GM19452 (cell line): ENCODE data around the gene FBXL7.

ENCODE experiments used
- ATAC-seq: cut with Tn5 transposase; IDR thresholded peaks from one replicate; pipeline ENCODE4 v1.9.1; 2021; ENCODE audit not compliant: unreplicated experiment

FBXL7 gene

GRCh38 chr5:15796557-15796956, 296.6 kb downstream of the FBXL7 start:
- ATAC-seq, result no peak

GRCh38 chr5:15797116-15797515, 297.1 kb downstream of the FBXL7 start:
- no peak for ATAC-seq

DNA sequence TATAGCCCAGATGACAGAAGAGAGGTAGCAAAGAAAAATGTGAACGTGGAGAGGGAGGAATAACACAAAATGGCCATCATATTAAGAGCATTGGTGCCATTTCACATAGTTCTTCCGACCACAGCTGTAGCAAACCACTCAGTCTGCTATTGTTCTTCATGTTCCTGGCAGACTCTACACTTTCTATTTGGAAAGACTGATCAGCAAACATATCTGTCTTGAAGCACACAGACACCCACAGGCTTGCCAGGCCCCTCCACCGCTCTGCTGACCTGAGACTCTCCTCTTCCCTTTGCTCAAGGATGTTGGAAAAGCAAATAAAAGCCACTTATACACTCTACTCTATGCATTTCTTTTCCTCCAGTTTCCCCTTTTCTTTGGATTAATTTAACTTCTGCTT, 298.0 kb downstream of the FBXL7 start:
- no peak for ATAC-seq

DNA sequence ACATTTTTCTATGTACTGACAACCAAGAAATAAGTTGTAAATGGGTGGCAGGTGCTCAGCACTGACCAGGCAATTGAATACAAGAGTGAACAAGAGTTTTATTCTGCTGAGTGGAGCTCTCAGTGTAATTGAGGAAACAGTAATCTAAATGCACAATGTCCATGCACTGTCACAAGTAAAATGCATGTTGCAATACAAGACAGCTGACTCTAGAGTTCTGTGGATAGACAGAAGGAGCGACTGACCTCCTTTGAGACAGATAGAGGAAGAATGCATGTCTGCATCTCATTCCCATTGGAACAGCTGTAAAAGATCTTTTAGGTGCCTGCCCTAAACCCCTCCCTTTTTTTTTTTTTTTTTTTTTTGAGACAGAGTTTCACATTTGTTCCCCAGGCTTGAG, 299.0 kb downstream of the FBXL7 start:
- ATAC-seq, result no peak

- ATAC-seq, result no peak
These were observed 299.6 kb downstream of the FBXL7 start for GRCh38 chr5:15799612-15800011.

- ATAC-seq, result no peak
These were observed 303.3 kb downstream of the FBXL7 start for GRCh38 chr5:15803280-15803679.

GRCh38 chr5:15806613-15807012, 306.6 kb downstream of the FBXL7 start:
- no peak for ATAC-seq

DNA sequence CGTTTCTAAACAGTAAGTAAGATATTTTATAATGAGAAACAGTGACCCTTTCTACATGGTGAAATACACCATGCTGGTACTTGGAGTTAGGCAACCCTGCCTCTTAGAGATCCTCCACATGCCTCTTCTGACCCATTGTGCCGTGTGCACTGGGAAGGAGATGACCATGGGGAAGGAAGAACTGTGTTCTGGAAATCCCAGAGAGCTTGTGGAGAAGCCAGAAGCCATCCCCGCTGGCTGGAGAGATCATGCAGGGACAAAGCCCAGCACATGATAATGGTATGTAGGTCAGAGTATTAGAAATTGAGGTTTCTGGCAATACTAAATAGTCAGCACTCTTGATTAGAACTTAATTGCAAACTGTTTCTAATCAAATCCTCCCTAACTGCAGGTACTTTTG, 307.3 kb downstream of the FBXL7 start:
- no peak for ATAC-seq

- ATAC-seq, result no peak
These were observed 307.9 kb downstream of the FBXL7 start for GRCh38 chr5:15807871-15808270.

DNA sequence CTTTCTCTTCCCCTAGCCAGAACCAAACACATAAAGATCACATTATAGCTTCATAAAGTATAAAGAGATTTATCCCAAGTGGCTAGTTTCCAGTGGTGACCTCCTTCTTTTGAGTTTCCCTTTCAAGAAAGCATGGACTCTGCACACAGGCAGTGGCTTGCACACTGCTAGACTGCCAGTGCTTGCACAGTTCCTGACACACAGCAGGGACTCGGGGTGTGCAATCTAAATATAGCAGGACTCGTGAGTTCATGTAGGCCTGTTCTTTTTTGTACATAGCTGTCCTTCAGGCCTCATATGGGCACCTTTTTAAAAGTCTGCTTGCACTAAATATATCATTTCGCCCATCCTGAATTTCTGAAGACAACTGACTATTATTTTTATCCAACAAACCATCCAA, 308.6 kb downstream of the FBXL7 start:
- no peak for ATAC-seq

DNA sequence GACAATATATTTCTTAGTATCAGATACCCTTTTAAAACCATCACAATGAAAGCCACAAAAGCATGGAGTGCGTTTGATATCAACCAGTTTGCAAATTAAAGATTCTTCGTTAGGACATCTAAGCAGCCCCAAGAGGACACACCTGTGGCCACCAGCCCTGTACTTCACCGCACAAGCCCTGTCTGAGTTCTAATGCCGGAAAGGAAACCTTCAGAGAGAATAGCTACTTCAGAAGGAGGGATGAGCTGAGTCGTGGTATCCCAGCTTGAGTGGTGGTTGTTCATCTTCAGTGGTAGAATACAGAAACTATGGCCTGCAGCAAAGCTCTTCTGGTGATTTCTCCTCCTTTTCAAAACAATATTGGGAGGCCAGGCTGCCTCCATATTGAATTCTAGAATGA, 319.6 kb downstream of the FBXL7 start:
- no peak for ATAC-seq

- ATAC-seq, result no peak
These were observed 321.5 kb downstream of the FBXL7 start for GRCh38 chr5:15821506-15821905.

- no peak for ATAC-seq
These were observed 323.4 kb downstream of the FBXL7 start for GRCh38 chr5:15823398-15823797.

- no peak for ATAC-seq
These were observed 327.8 kb downstream of the FBXL7 start for GRCh38 chr5:15827741-15828140.

DNA sequence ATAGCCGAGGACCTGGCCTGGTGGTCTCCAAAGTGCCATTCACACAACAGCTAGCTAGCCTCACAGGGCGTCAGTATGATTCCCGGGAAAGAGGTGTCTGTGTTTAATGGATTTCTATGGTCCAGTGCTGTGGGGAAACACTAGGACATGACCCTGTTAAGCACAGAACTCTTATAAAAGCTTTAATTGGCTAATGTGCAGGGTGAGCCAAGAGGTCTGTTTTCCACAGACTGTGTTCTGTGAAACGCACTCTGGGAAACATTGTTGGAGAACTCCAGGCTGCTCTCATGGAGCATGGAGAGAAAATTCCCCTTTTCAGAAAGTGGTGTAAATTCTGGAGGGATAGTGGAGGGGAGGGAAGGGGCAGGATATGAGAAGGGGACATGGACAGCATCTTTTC, 331.4 kb downstream of the FBXL7 start:
- ATAC-seq, result no peak

- ATAC-seq, result no peak
These were observed 333.4 kb downstream of the FBXL7 start for GRCh38 chr5:15833365-15833764.

GRCh38 chr5:15834596-15835245, 334.7 kb downstream of the FBXL7 start:
- no peak for ATAC-seq

GRCh38 chr5:15835514-15835913, 335.5 kb downstream of the FBXL7 start:
- ATAC-seq, result no peak

DNA sequence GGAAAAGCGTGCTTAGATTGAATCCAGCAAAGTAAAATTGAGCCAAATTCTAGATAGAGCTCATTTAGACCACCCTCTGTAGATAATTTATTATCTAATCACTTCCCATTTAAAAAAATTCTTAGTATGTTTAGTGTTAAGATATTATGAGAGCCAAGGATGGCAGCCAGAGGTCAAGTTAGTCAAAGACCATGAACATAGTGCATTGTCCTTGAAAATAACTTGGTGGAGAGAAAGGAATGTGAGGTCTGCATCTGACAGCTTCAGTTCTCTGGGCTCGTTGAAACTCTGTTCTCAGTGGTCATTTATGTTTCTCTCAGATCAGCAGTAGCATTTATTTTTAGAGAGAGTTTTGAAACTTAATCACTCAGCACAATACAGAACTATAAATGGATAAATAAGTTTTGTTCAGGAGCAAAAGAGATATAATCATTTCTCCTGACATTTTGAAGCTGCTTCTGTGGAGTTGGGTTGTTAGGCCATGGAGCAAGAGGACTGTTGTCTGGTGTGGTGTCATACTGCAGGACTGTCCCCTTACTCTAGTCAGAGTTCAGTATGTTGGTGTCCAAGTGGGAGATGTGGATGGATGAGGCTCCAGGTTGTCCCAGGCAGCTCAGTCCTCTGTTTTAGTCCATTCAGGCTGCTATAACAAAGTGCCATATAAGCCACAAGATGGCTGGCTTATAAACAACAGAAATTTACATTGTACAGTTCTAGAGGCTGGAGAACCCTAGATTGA, 337.7 kb downstream of the FBXL7 start:
- no peak for ATAC-seq

DNA sequence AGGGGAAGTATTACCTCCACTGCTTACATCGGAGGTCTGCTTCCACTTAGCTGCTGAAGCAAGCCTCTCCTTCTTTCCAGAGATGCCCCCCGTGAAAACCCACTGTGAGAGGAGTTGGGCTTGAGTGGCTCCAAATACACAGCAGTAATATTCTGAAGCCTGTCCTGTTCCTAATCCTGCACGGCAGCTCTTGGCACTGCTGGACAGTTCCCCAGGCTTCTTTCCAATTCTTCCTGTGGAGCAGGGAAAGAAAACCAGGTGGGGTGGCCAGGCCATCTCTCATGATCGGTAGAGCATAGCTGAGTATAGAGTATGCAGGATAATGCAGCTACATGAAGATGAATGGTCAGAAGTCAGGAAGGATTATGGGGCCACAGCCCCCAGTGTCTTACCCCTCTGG, 344.3 kb downstream of the FBXL7 start:
- ATAC-seq, result no peak

DNA sequence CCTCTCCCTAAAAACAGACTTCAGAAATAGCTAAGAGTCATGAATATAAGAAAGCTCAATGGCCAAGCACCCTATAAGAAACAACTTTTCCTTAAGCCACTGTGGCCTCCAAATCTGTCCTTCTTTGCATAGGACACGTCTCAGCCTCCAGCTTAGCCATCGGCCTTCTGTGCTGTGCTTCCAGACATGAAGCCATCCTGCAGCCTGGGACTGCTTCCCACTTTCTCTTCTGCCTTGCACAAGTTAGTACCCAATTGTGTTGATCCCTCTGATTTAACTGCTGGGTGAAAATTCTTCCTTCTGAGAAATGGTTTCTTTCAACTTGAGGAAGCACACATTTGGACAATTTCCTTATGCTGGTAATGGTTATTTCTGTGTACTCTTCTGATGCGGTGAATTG, 344.9 kb downstream of the FBXL7 start:
- no peak for ATAC-seq

GRCh38 chr5:15850536-15850935, 350.6 kb downstream of the FBXL7 start:
- ATAC-seq, result no peak

DNA sequence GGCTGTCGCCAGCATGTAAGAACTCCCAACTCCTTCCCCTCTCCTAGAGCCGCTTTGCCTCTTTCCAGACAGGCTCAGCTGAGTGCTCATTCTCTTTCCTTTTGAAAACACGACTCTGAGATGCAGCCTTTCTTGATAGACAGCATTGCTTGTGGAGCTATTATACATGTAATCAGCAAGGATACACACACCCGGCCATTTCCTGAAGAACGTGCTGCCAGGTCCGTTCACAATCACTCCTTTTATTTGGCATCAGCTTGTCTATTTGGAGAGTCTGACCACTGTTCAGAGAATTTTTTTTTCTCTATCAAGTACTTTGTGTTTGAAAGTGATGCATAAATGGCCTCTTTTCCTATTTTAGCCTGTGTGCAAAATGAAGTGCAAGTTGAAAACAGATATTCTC, 351.0 kb downstream of the FBXL7 start:
- ATAC-seq, result no peak
